ENCODE data around the gene NUCKS1.

Gene NUCKS1

DNA sequence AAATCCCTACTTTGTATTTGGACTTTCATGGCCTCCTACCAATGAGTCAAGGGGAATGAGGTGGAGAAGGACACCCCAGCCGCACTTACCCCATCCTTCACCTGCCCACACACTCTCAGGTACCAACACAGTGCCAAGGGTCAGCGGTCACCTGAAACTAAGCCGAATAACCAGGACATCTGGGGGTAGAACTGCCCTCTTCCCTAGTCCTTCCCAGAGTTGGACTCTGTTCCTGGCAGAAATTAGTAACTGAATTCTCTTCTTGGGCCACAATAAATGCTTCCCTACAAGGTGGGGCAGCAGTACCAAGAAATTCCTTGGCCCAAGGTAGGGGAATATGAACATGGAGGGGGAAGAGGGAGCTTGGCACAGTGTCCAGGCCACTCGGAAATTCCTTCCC, 77.0 kb downstream of the NUCKS1 start:
- no peak overlapping the region for H3K9ac ChIP-seq (ENCODE audit: low read length)
- no peak overlapping the region for H3K4me2 ChIP-seq (ENCODE audit: low read length)
- H3K9me3 ChIP-seq (ENCODE audit: low read length), result no peaks in the 10 kb centered on the region
- H3K4me1 ChIP-seq (ENCODE audit: insufficient read depth, low read length, severe bottlenecking), result peaks cover 4% of the 10 kb centered on the region
- TF ChIP-seq EZH2 (IDR thresholded peaks at IDR 0.05; ENCODE audit: borderline replicate concordance, low read length) (no peak), CTCF (IDR thresholded peaks at IDR 0.05; ENCODE audit: low read length) (no peak)
- H3K4me3 ChIP-seq (ENCODE audit: low read depth, low read length, poor library complexity, severe bottlenecking), result no peak overlapping the region
- no peaks in the 10 kb centered on the region for H3F3A ChIP-seq (ENCODE audit: insufficient read depth, low read length)
- no peaks in the 10 kb centered on the region for H3K9me2 ChIP-seq (ENCODE audit: low read depth, low read length)
- H3K79me2 ChIP-seq (ENCODE audit: insufficient read depth, low read length), result no peaks in the 10 kb centered on the region
- H3K36me3 ChIP-seq (ENCODE audit: insufficient read depth, low read length), result no peaks in the 10 kb centered on the region
- H3K27ac ChIP-seq (ENCODE audit: low read depth, low read length, poor library complexity, severe bottlenecking), result no peak overlapping the region
- H4K20me1 ChIP-seq (ENCODE audit: insufficient read depth, low read length), result no peaks in the 10 kb centered on the region
- no peaks in the 10 kb centered on the region; the same call in 1 of the 2 replicates for H3K27me3 ChIP-seq (ENCODE audit: insufficient read depth, low read length)
- H2AFZ ChIP-seq (ENCODE audit: low read length), result no peak overlapping the region

- Histone ChIP-seq H3K9ac (ENCODE audit: low read length) (no peak overlapping the region), H3K27ac (ENCODE audit: low read depth, low read length, poor library complexity, severe bottlenecking) (no peak overlapping the region), H3F3A (ENCODE audit: insufficient read depth, low read length) (no peaks in the 10 kb centered on the region), H3K4me1 (ENCODE audit: insufficient read depth, low read length, severe bottlenecking) (peaks cover 4% of the 10 kb centered on the region), H4K20me1 (ENCODE audit: insufficient read depth, low read length) (no peaks in the 10 kb centered on the region), H3K36me3 (ENCODE audit: insufficient read depth, low read length) (no peaks in the 10 kb centered on the region), H3K79me2 (ENCODE audit: insufficient read depth, low read length) (no peaks in the 10 kb centered on the region), H2AFZ (ENCODE audit: low read length) (no peak overlapping the region), H3K9me2 (ENCODE audit: low read depth, low read length) (no peaks in the 10 kb centered on the region), H3K4me2 (ENCODE audit: low read length) (no peak overlapping the region), H3K9me3 (ENCODE audit: low read length) (no peaks in the 10 kb centered on the region), H3K27me3 (ENCODE audit: insufficient read depth, low read length) (no peaks in the 10 kb centered on the region; the same call in 1 of the 2 replicates), H3K4me3 (ENCODE audit: low read depth, low read length, poor library complexity, severe bottlenecking) (no peak overlapping the region)
- no peak for TF ChIP-seq EZH2 (IDR thresholded peaks at IDR 0.05; ENCODE audit: borderline replicate concordance, low read length)
- TF ChIP-seq CTCF (IDR thresholded peaks at IDR 0.05; ENCODE audit: low read length), result no peak; the same call in 1 of the 2 replicates
These were observed 77.5 kb downstream of the NUCKS1 start for GRCh38 chr1:205672395-205672889.

GRCh38 chr1:205670611-205671430, 79.2 kb downstream of the NUCKS1 start:
- Histone ChIP-seq H3K4me1 (ENCODE audit: insufficient read depth, low read length, severe bottlenecking) (peaks cover 5% of the 10 kb centered on the region), H3K4me3 (ENCODE audit: low read depth, low read length, poor library complexity, severe bottlenecking) (no peak overlapping the region), H3K27ac (ENCODE audit: low read depth, low read length, poor library complexity, severe bottlenecking) (no peak overlapping the region), H3K9me3 (ENCODE audit: low read length) (no peaks in the 10 kb centered on the region), H3K36me3 (ENCODE audit: insufficient read depth, low read length) (no peaks in the 10 kb centered on the region), H4K20me1 (ENCODE audit: insufficient read depth, low read length) (no peaks in the 10 kb centered on the region), H3K9me2 (ENCODE audit: low read depth, low read length) (no peaks in the 10 kb centered on the region), H3K9ac (ENCODE audit: low read length) (no peak overlapping the region), H3K4me2 (ENCODE audit: low read length) (no peak overlapping the region), H3K27me3 (ENCODE audit: insufficient read depth, low read length) (no peaks in the 10 kb centered on the region; the same call in 1 of the 2 replicates), H3K79me2 (ENCODE audit: insufficient read depth, low read length) (no peaks in the 10 kb centered on the region), H3F3A (ENCODE audit: insufficient read depth, low read length) (no peaks in the 10 kb centered on the region), H2AFZ (ENCODE audit: low read length) (no peak overlapping the region)
- TF ChIP-seq CTCF (IDR thresholded peaks at IDR 0.05; ENCODE audit: low read length) (no peak), EZH2 (IDR thresholded peaks at IDR 0.05; ENCODE audit: borderline replicate concordance, low read length) (no peak)

Measured in OCI-LY1 (cell line).